PC-9 (cell line): ENCODE measurements around the gene ATP13A3. TPM values are rescaled to one million over a fixed set of nuclear protein-coding genes. Genes with fewer than 3 reads are reported as not detected.
A peak's percentile ranks its signal among the peaks of the same experiment; 100 is the strongest.

Source experiments
- BruUV-seq: library from RNA; stranded (reverse); fragments of 400-500 nt; replicated peaks from 2 replicates; lab custom pipeline; 2021; lab: Mats Ljungman, UMichigan
- CTCF ChIA-PET: fragments of 300-600 bp; sonication (Branson Sonifier 250); formaldehyde crosslinking; loops from one replicate; lab custom pipeline; 2022; ENCODE audit warnings: antibody characterized with exemption; lab: Charles Lee
- POLR2A ChIA-PET: fragments of 300-600 bp; sonication (Branson Sonifier 250); formaldehyde crosslinking; loops from one replicate; lab custom pipeline; 2022; ENCODE audit warnings: antibody characterized with exemption; ENCODE audit not compliant: unreplicated experiment; lab: Charles Lee
- DNase-seq, 2 experiments: peaks; one replicate each; pipeline versions ENCODE4 v3.0.0 to v3.0.0-alpha.2; 2015 to 2022; ENCODE audit warnings: mixed read lengths in 1 of 2
- H2AFZ ChIP-seq: fragments of 200-600 bp; sonication (generic); 2 replicates; pipeline ENCODE4 v1.8.1; 2017; ENCODE audit warnings: antibody characterized with exemption
- H3F3A ChIP-seq: fragments of 200-600 bp; sonication (generic); 2 replicates; pipeline ENCODE4 v1.8.1; 2017; ENCODE audit warnings: antibody characterized with exemption, mild to moderate bottlenecking, low read depth; ENCODE audit not compliant: insufficient read depth
- H3K27ac ChIP-seq: fragments of 200-600 bp; sonication (generic); 2 replicates; pipeline ENCODE4 v1.6.1; 2016; ENCODE audit warnings: mixed run types
- H3K27me3 ChIP-seq: fragments of 200-600 bp; sonication (generic); 2 replicates; pipeline ENCODE4 v1.6.1; 2016; ENCODE audit warnings: low read depth, mixed run types; ENCODE audit not compliant: insufficient read depth
- H3K36me3 ChIP-seq: fragments of 200-600 bp; sonication (generic); 2 replicates; pipeline ENCODE4 v1.6.1; 2016; ENCODE audit warnings: low read depth, mixed run types
- H3K4me1 ChIP-seq: fragments of 200-600 bp; sonication (generic); replicated peaks from 2 replicates; pipeline ENCODE4 v1.6.1; 2016; ENCODE audit warnings: mixed run types; ENCODE audit not compliant: insufficient read depth
- H3K4me2 ChIP-seq: fragments of 200-600 bp; sonication (generic); 2 replicates; pipeline ENCODE4 v1.6.1; 2017; ENCODE audit warnings: mixed run types
- H3K4me3 ChIP-seq: fragments of 200-600 bp; sonication (generic); 2 replicates; pipeline ENCODE4 v1.6.1; 2016; ENCODE audit warnings: mixed run types
- H3K79me2 ChIP-seq: fragments of 200-600 bp; sonication (generic); 2 replicates; pipeline ENCODE4 v1.6.1; 2017; ENCODE audit warnings: low read depth, mixed run types
- H3K9me2 ChIP-seq: fragments of 200-600 bp; sonication (generic); 2 replicates; pipeline ENCODE4 v1.8.1; 2017; ENCODE audit warnings: mild to moderate bottlenecking; ENCODE audit not compliant: insufficient read depth
- H3K9me3 ChIP-seq: fragments of 200-600 bp; sonication (generic); 2 replicates; pipeline ENCODE4 v1.8.1; 2016; ENCODE audit warnings: low read depth; ENCODE audit not compliant: insufficient read depth
- H4K20me1 ChIP-seq: fragments of 200-600 bp; sonication (generic); 2 replicates; pipeline ENCODE4 v1.8.1; 2017; ENCODE audit not compliant: insufficient read depth
- CTCF ChIP-seq: fragments of 200-600 bp; sonication (generic); conservative IDR thresholded peaks from 2 replicates; pipeline ENCODE4 v1.6.1; 2017; ENCODE audit warnings: mixed run types, antibody characterized with exemption, mild to moderate bottlenecking, moderate library complexity
- EZH2 ChIP-seq: fragments of 200-600 bp; sonication (generic); IDR thresholded peaks from 2 replicates; pipeline ENCODE4 v1.8.0; 2017; ENCODE audit warnings: antibody characterized with exemption, low read depth
- intact Hi-C: fragments of 100-400 bp; cut with micrococcal nuclease; formaldehyde crosslinking; loops from one replicate; pipeline ENCODE4 v1.10.0; 2022; ENCODE audit not compliant: unreplicated experiment
- total RNA-seq: library from RNA; stranded (reverse); gene quantifications from 2 replicates; pipeline ENCODE4 v1.2.3, GENCODE V29; 2021

Gene ATP13A3
- total RNA-seq, 1 experiment from 2014 or later, result 242 TPM

- no peak overlapping the region for H3K4me3 ChIP-seq
- no peaks in the 10 kb centered on the region; the same call in 1 of the 2 replicates for H3K79me2 ChIP-seq
- H3K9me3 ChIP-seq, result no peaks in the 10 kb centered on the region
- intact Hi-C loops, result loop anchor here (1.0 to 5.0 kb wide), 5 partner anchors 71 to 1592 kb away; no protein-coding TSS in a partner anchor
- peak; percentile 38 to 56 for DNase-seq
- ChIA-PET CTCF (interaction anchor here (0.9 kb wide), 1 partner anchor 21 kb away, joined by 3 read pairs; no protein-coding TSS in a partner anchor), POLR2A (interaction anchor here (0.6 kb wide), 1 partner anchor 778 kb away, joined by 3 read pairs; no protein-coding TSS in a partner anchor)
- peaks cover 7% of the 10 kb centered on the region for H4K20me1 ChIP-seq
- no peak overlapping the region for H2AFZ ChIP-seq
- BruUV-seq, result no TSS peak
- no peaks in the 10 kb centered on the region for H3K4me1 ChIP-seq
- peaks cover 79% of the 10 kb centered on the region for H3F3A ChIP-seq
- H3K36me3 ChIP-seq, result peaks cover 36% of the 10 kb centered on the region
- H3K27ac ChIP-seq, result no peak overlapping the region
- no peaks in the 10 kb centered on the region for H3K27me3 ChIP-seq
- H3K4me2 ChIP-seq, result no peak overlapping the region
- TF ChIP-seq CTCF (peak; percentile 96), EZH2 (no peak)
- H3K9me2 ChIP-seq, result no peaks in the 10 kb centered on the region
These were observed 82.2 kb downstream of the ATP13A3 start for GRCh38 chr3:194404365-194405140.

- peaks cover 23% of the 10 kb centered on the region for H3K36me3 ChIP-seq
- peaks cover 58% of the 10 kb centered on the region for H3F3A ChIP-seq
- peaks cover 7% of the 10 kb centered on the region for H4K20me1 ChIP-seq
- no peaks in the 10 kb centered on the region for H3K9me3 ChIP-seq
- no peak overlapping the region for H2AFZ ChIP-seq
- H3K9me2 ChIP-seq, result no peaks in the 10 kb centered on the region
- no peaks in the 10 kb centered on the region for H3K4me1 ChIP-seq
- no peak overlapping the region for H3K27ac ChIP-seq
- H3K4me2 ChIP-seq, result no peak overlapping the region
- ChIA-PET POLR2A (no interaction called here), CTCF (no interaction called here)
- H3K4me3 ChIP-seq, result no peak overlapping the region
- no peak for TF ChIP-seq EZH2
- TF ChIP-seq CTCF, result no peak
- H3K27me3 ChIP-seq, result no peaks in the 10 kb centered on the region
- no peaks in the 10 kb centered on the region; the same call in 1 of the 2 replicates for H3K79me2 ChIP-seq
- no peak for DNase-seq
- BruUV-seq, result no TSS peak
- intact Hi-C loops, result loop anchor here (5.0 kb wide), 3 partner anchors 740 to 1590 kb away; no protein-coding TSS in a partner anchor
These were observed 84.9 kb downstream of the ATP13A3 start for GRCh38 chr3:194401868-194402329.

- Histone ChIP-seq H2AFZ (no peak overlapping the region), H3K4me1 (no peaks in the 10 kb centered on the region), H3K36me3 (peaks cover 23% of the 10 kb centered on the region), H3K9me3 (no peaks in the 10 kb centered on the region), H3F3A (peaks cover 52% of the 10 kb centered on the region), H4K20me1 (peaks cover 7% of the 10 kb centered on the region), H3K79me2 (no peaks in the 10 kb centered on the region; the same call in 1 of the 2 replicates), H3K27ac (no peak overlapping the region), H3K9me2 (no peaks in the 10 kb centered on the region), H3K4me2 (no peak overlapping the region), H3K27me3 (no peaks in the 10 kb centered on the region), H3K4me3 (no peak overlapping the region)
- no TSS peak for BruUV-seq
- intact Hi-C loops, result loop anchor here (5.0 kb wide), 3 partner anchors 739 to 1589 kb away; no protein-coding TSS in a partner anchor
- CTCF ChIA-PET, result interaction anchor here (0.6 kb wide), 1 partner anchor 27 kb away, joined by 5 read pairs; no protein-coding TSS in a partner anchor
- POLR2A ChIA-PET, result no interaction called here
- TF ChIP-seq CTCF, result no peak
- TF ChIP-seq EZH2, result no peak
- no peak for DNase-seq
These were observed 85.5 kb downstream of the ATP13A3 start for GRCh38 chr3:194401346-194401745.
